HG02885 (cell line): Measurements from ENCODE around the gene CIAO2A.
A peak's percentile ranks its signal among the peaks of the same experiment; 100 is the strongest.
"Not testable (repeated sequence)": the region's sequence is repeated elsewhere in the genome, so short reads cannot be mapped to it uniquely, and the experiment has no call there.

Source experiments
- ATAC-seq: cut with Tn5 transposase; IDR thresholded peaks from one replicate; pipeline ENCODE4 v1.9.1; 2021; ENCODE audit warnings: mild to moderate bottlenecking; ENCODE audit not compliant: unreplicated experiment, poor library complexity

Gene CIAO2A

DNA sequence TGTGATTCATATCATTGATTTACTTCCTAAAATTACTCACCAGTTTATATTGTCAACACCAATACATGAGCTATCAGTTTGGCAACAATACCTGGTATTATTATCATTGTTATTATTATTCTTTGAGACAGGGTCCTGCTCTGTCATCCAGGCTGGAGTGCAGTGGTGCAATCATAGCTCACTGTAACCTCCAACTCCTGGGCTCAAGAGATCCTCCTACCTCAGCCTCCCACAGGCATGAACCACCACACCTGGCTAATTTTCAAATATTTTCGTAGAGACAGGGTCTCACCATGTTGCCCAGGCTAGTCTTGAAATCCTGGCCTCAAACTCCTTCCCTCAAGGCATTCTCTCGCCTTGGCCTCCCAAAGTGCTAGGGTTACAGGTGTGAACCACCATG, 20.1 kb downstream of the CIAO2A start:
- ATAC-seq = not testable (repeated sequence)

DNA sequence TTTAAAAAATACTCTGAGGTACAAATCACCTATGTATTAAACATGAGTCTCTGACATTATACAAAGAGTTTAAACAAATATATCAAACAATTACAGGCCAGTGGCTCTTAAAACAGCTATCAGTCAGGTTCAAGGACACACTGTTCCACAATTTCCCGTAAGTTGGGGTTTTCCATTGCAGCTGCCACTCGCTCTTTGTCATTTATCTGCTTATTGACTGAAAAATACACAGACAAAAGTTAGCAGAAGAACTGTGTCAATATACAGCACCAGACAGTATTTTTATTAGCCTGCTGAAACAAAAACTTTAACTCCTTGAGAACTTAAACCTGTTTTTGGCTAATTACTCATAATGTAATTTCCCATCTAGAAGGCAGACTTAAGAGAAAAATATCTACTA, 20.8 kb downstream of the CIAO2A start:
- no peak for ATAC-seq

DNA sequence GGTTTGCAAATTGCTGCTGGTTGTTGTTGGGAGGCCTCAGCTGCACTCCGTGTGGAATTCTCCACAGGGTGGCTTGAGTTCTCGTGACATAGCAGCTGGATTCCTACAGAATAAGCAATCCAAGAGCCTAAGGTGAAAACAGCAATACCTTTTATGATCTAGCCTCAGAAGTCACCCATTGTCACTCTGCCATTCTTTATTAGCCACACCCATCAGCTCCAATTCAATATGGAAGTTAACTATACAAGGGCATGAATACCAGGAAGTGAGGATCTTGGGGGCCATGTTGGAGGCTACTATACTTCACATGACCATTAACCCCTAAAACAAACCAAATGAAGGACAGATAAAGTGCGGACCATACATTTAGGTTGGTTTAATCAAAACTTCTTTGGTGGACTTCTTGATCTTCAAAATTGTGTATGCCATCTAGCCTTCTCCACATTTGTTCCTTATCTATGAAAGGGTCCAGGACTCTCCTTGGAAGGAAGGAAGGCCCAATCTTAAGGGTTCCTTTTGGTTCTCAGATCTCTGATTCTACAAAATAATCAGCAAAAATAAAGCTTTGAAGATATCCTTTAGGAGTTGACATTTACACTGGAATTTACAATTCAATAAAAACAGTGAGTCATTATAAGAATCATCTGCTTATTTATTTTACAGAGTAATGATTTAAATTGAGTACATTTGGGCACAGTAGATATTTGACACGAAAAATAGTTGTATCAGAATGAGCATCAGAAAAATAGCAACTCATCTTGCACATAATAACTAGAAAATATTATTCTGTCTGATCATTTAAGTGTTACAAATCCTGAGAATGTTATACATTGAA, 21.5 kb downstream of the CIAO2A start:
- no peak for ATAC-seq

DNA sequence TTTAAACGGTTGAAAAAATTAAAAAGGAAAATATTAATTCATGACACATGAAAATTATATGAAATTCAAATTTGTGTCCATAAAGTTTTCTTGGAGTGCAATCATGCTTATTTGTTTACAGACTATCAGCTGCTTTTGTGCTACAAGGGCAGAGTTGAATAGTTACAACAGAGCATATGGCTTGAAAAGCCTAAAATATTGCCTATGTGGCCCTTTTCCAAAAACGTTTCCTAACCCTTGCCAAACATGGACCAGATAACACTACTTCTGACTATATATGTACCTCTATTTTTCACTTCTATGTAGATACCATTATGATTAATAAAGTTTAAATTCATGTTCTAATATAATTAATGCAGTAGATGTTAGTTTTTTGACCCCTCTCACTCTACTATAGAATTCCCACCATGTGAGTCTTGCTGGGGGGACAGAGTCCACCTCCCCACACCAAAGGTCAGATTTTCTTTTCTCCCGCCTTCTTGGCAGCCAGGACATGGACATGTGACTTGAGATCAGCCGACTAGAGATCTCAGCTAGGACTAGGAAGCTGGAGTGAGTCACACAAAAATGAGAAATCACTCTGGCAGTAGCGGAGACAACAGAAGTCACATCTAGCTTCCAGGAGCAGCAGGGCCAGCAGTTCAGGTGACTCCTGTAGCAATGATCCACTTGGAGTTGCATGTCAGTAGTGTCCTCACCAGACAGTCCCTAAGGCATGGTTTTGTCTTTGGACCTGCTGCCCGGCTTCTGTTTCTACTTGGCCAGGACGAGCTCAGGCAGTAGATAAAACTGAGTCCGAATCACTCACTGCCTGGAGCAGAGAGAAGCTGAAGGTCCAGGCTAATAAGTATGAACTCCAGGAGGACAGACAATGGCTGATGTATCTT, 22.4 kb downstream of the CIAO2A start:
- no peak for ATAC-seq

DNA sequence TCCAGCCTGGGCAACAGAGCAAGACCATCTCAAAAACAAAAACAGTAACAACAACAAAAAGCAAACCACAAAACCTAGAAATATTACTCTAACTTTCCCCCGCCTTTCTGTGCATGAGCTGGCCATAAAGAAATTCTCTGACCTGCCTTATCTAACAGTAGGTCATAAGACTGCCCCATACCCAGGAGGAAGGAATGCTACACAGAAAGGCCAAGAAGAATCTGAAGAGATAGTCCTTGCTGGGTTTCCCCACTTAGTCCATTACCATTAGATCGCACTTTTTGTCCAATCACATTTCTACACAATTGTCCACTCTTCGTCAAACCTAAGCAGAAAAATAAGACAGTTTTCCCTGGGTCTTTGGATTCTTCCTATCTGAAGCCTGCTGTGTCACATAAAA, 23.5 kb downstream of the CIAO2A start:
- no peak for ATAC-seq

DNA sequence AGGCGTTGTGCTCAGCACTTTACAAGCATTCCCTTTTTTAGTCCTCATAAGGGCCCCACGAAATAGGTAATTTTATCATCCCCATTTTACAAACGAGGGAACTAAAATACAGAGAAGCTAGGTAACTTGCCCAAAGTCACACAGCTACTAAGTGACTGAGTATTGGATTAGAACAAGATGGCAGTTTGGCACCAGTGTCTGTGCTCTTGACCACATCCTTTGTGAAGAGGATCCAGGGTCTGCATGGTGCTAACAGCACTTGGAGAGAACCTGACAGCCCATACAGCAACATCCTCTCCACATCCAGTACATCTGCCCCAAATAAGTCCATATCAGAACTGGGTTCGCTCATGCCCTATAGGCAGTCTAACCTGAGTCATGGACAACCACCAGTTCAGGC, 25.5 kb downstream of the CIAO2A start:
- ATAC-seq = no peak

DNA sequence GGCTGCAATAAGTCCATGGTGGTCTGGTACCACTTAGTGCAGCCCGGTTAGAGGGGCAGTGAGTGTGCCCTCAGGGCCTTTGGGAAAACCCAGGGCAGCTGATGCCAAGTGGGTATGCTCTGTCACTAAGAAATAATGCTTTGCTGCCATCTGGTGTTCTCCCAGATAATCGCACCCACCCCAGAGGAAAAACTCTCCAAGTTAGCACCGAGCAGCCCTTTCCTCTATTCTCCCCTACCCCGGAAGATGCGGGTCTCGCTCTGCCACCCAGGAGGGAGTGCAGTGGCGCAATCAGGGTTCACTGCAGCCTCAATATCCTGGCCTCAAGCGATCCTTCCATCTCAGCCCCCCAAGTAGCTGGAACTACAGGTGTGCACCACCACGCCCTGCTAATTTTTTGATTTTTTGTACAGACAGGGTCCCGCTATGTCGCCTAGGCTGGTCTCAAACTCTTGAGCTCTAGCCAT, 26.0 kb downstream of the CIAO2A start:
- no peak for ATAC-seq

DNA sequence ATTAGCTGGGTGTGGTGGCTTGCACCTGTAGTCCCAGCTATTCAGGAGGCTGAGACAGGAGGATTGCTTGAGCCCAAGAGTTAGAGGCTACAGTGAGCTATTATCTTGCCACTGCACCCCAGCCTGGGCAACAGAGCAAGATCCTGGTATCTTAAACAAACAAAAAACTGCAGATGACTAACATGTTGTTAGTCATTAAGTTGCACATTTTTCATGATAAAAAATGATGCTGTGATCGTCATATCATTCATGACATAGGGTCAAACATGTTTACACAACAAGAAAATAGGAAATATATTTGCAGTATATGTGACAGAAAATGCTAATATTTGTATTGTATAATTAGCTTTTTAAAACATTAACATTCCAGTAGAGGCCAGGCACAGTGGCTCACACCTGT, 27.2 kb downstream of the CIAO2A start:
- ATAC-seq = no peak

DNA sequence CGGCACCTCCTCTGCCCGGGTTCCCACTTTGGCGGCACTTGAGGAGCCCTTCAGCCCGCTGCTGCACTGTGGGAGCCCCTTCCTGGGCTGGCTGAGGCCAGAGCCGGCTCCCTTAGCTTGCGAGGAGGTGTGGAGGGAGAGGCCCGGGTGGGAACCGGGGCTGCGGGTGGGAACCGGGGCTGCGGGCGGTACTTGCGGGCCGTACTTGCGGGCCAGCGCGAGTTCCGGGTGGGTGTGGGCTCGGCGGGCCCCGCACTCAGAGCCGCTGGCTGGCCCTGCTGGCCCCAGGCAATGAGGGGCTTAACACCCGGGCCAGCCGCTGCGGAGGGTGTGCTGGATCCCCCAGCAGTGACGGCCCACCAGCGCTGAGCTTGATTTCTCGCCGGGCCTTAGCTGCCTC, 32.9 kb downstream of the CIAO2A start:
- ATAC-seq = no peak

DNA sequence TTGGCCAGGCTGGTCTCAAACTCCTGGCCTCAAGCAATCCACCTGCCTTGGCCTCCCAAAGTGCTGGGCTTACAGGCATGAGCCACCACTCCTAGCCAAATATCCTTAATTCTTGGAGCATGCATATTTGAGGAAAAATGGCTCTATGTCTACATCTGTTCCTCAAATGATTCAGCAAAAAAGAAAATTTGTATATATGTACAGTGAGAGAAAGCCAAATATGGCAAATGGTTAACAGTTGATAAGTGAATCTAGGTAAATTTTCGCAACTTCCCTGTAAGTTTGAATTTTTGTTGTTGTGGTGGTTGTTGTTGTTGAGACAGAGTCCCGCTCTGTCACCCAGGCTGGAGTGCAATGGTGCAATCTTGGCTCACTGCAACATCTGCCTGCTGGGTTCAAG, 34.5 kb downstream of the CIAO2A start:
- ATAC-seq = not testable (repeated sequence)

DNA sequence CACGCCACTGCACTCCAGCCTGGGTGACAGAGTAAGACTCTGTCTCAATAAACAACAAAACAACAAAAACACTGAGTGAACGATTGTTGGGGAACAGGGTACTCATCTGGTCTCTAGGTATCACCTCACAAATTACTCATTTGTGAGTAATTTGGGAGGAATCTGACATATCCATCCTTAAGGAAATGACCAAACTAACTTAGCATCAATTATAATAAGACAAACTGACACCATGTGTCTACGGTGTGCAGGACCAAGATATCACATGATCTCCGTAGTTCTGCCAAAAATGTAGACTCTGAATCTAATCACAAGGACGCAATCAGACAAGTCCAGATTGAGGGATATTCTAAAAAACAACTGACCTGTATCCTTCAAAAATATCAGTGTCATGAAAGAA, 35.4 kb downstream of the CIAO2A start:
- ATAC-seq = no peak

DNA sequence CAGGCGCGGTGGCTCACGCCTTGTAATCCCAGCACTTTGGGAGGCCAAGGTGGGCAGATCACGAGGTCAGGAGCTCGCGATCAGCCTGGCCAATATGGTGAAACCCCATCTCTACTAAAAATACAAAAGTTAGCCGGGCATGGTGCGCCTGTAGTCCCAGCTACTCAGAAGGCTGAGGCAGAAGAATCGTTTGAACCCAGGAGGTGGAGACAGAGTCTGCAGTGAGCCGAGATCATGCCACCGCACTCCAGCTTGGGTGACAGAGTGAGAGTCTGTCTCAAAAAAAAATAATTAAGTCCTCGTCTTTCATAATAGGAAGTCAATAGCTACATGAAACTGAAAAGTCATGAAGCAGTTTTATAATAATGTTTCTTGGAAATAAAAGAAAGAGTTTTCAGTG, 40.0 kb downstream of the CIAO2A start:
- not testable (repeated sequence) for ATAC-seq

DNA sequence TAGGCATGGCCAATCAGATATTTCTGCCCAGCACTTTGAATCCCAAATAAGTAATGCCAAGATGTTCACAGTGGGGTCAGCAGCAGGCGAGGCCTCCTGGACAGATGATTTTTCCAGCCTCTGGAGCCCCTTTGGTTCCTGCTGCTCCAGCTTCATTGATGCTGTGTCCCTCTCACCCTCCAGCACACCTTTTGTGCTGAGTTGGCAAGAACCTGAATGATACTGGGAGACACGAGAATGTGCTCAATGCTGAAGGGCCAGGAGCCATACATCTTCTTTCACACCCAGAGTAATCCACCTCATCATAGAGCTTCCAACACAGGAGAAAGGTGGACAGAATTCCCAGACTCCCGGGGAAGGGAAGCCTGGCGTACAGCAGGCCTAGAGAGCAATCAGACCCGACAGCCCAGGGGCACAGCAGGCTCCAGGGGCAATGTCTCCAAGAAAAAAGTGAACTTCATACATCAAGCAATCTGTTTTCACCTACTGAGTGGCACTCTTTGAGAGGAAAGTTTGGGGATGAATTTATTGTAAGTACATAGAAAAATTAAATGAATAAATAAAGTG, 40.6 kb downstream of the CIAO2A start:
- ATAC-seq = no peak

DNA sequence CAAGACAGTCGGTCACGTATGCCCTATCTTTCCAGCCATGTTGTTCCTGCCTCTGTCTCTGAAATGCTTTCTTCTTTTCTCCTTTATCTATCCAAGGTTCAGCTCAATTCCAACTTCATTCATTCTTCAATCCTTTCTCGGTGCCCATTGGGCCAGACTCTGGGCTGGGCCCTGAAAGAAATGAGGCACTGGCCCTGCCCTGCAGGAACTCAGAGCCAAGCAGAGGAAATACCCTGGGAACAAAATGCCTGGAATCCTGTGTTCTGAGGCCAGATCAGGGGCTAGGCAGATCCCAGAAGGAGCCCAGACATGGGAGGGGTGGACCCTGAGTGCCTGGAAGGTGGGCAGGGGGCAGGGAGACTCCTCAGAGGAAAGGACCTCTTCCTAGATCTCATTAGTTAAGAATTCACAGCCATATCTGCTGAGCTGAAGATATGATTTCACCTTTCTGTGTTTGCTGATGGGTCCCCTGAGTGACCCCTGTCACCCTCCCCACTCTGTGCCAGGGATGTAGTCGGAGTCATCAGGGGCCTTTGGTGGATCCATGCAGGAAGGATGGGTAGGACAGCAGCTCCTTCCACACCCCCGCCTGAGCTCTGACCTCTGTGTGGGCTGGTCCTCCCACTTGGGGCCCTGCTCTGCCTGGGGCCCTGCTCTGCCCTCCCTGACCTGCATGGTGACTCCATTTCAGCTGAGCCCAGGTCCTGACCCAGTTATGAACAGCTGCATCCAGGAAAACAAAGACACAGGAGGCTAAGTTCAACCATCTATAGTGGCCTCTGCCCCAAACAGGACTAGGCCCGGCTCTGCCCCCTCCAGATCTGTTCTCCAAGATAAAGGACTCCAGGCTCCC, 42.0 kb downstream of the CIAO2A start:
- no peak for ATAC-seq

DNA sequence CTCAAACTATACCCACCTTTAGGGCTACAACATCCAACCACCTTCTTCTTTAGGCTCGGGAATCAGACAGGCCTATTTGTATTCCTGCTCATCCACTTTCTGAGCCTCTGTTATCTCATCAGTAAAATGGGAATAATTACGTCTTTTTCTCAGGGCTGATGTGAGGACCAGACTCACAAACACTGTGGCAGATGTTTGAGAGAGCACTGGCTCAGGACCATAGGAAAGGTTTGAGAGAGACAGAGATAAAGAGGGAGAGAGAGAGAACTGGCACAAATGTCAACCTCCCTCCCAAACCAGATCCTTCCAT, 42.6 kb downstream of the CIAO2A start:
- ATAC-seq = no peak

DNA sequence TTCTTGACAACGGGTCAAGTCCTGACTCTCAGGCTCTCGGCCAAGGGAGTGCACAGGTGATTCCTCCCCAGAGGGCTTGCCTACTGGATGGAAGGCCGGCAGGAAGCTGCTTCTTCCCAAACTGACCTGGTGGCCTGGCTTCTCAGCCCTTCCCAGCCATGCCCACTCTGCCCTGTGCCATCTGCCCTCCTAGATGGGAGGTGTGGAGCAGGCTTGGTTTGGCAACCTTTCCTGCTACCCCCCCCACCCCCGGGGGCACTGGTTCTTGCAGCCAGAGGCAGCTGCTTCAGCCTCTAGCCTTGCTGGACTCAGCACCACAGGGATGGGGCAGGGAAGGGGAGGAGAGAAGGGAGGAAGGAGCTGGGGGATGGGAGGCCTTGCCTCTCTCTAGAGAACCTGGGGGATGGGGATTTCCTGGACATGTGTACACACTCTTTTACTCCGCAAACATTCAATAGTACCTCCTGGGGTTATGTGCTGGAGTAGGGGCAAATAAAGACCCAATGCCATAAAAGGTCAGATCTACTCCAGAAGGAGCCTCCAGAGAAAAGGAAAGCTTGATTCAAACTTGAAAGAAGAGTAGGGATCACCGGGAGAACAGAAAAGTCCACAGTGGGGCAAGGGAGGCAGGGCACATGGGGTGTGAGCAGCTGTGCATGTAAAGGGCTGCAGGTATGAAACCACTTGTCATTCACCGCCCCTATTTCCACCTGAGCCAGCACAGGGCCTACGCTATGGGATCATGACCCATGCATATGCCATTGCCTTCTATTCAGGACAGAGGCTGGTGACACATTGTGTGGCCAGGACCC, 43.2 kb downstream of the CIAO2A start:
- no peak for ATAC-seq

DNA sequence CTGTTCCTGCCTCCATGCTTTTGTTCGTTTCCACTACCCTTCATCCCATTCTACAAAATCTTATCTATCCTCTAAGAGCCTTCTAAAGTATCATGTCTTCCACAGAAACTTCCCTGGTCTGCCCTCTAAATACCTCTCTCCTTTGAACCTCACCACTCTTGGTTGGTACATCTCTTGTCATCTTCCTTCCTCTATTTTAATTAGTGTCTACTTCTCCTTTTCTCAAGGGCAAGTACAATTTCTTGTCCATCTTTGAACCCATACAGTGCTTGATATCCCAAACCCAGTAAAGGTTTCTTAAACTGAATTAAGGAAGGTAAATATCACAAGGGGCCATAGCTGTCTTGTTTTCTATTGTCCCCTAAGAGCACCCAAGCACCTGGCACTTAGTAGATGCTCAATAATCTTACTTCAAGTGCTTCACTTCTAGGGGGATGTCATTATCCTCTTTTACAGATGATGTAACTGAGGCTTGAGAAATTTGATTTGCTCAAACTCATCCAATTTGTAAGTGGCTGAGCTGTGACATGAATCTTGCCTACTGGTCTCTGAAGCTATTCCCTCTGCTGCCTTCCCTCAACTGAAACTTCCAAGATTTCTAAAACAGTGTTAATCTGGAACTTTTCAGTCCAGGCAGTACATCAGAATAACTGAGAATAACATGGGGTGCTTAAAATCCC, 44.7 kb downstream of the CIAO2A start:
- no peak for ATAC-seq

DNA sequence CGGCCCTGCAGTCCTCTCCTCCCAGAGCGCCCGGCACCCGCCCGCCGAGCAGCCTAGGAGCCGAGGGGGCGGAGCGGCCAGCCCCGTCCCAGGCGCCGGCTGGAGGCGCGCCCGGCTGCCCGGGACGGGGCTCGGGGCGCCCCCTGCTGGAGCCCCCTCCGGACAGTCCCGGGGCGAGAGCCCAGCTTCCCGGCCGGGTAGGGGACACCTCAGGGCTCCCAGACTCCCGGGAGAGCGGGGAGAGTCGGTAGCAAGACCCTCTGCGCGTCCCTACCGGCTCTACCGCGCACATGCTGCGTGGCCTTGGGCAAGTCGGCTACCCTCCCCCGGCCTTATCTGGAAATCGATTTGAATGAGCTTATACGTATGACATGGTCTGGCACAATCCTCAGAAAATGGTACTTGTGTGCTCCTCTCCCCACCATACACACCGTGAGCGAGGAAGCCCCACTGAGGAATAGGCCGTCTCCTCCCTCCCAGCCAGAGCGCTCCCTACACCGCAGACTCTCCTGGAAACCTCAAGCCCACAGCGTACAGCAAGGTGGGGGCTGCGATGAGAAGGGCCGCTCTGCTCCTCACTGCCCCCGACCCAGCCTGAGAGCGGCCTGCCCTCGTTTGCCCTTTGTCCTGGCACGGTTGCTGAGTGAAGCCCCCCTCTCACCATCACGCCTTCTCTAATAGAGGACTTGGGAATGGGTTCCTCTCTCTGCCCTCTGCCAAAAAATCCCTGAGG, 47.1 kb downstream of the CIAO2A start, which contains the start of gene DAPK2:
Gene DAPK2, minus strand, starts transcription at position 65 of the 733 bp plus-strand sequence. CDS start 6,224 bp downstream, outside the sequence.
- ATAC-seq = peak; percentile 73
